Endothelial cell of umbilical vein (primary cell): ENCODE results near the gene KBTBD8. TPM values are rescaled to one million over a fixed set of nuclear protein-coding genes. Genes with fewer than 3 reads are reported as not detected.

Source experiments
- BruUV-seq: library from RNA; stranded (reverse); fragments of 400-500 nt; replicated peaks from 2 replicates; lab custom pipeline; 2021; lab: Mats Ljungman, UMichigan
- CTCF ChIA-PET: fragments of 300-600, 350-600 bp; sonication (Branson Sonifier 250); formaldehyde crosslinking; loops from one replicate; lab custom pipeline; 2021; ENCODE audit warnings: antibody characterized with exemption, inconsistent platforms; lab: Charles Lee
- POLR2A ChIA-PET: fragments of 300-600, 350-600 bp; sonication (Branson Sonifier 250); formaldehyde crosslinking; loops from one replicate; lab custom pipeline; 2021; ENCODE audit warnings: antibody characterized with exemption, inconsistent platforms; lab: Charles Lee
- DNase-seq: peaks from one replicate; pipeline ENCODE4 v3.0.0-alpha.2; 2011; ENCODE audit warnings: low read depth, low spot score
- FAIRE-seq: peaks from 2 replicates; lab custom pipeline; 2011; peaks lifted over from hg19 to GRCh38; lab: Jason Lieb, UNC
- H2AFZ ChIP-seq: 2 replicates; pipeline ENCODE4 v1.6.0; 2012; ENCODE audit warnings: low read depth, low read length, control low read depth, inconsistent platforms
- H3K27ac ChIP-seq: 2 replicates; pipeline ENCODE4 v1.5.1; 2011; ENCODE audit warnings: low read depth, mild to moderate bottlenecking, control low read depth, low read length, moderate library complexity; ENCODE audit not compliant: insufficient read depth
- H3K27me3 ChIP-seq, 2 experiments: 2 replicates each; pipeline versions ENCODE4 v1.6.0 to v1.6.1; 2011; ENCODE audit warnings: low read length in 2 of 2, mixed read lengths in 1 of 2; ENCODE audit not compliant: control insufficient read depth in 2 of 2, insufficient read depth in 2 of 2
- H3K36me3 ChIP-seq, 2 experiments: 2 replicates in 1 of 2; 3 replicates in 1 of 2; pipeline ENCODE4 v1.5.1; 2011; ENCODE audit warnings: low read length in 2 of 2, mild to moderate bottlenecking in 1 of 2, moderate library complexity in 1 of 2; ENCODE audit not compliant: control insufficient read depth in 2 of 2, insufficient read depth in 2 of 2; ENCODE audit errors: extremely low read depth in 1 of 2
- H3K4me1 ChIP-seq: 3 replicates; pipeline ENCODE4 v1.5.1; 2011; ENCODE audit warnings: mild to moderate bottlenecking, low read length; ENCODE audit not compliant: control insufficient read depth, insufficient read depth; ENCODE audit errors: extremely low read depth
- H3K4me2 ChIP-seq: 2 replicates; pipeline ENCODE4 v1.6.1; 2011; ENCODE audit warnings: low read length, control low read depth, mixed read lengths; ENCODE audit not compliant: insufficient read depth
- H3K4me3 ChIP-seq, 3 experiments: fragments of 200-600 bp in 1 of 3; sonication (generic), shearing (Covaris generic) in 1 of 3; replicated peaks in 1 of 3; 2 replicates each; pipeline ENCODE4 v1.5.1; 2011 to 2016; ENCODE audit warnings: control low read depth in 3 of 3, low read length in 3 of 3, mild to moderate bottlenecking in 2 of 3, inconsistent platforms in 1 of 3, low read depth in 1 of 3, moderate library complexity in 1 of 3; ENCODE audit not compliant: insufficient read depth in 1 of 3
- H3K79me2 ChIP-seq: 2 replicates; pipeline ENCODE4 v1.6.0; 2012; ENCODE audit warnings: low read length, inconsistent platforms; ENCODE audit not compliant: control insufficient read depth, insufficient read depth
- H3K9ac ChIP-seq: replicated peaks from 2 replicates; pipeline ENCODE3; 2011; ENCODE audit warnings: low read length, control low read depth; ENCODE audit not compliant: insufficient read depth; ENCODE audit errors: extremely low read depth
- H3K9me1 ChIP-seq: replicated peaks from 3 replicates; pipeline ENCODE4 v1.6.0; 2011; ENCODE audit warnings: mild to moderate bottlenecking, low read length; ENCODE audit not compliant: control insufficient read depth, insufficient read depth; ENCODE audit errors: extremely low read depth
- H3K9me3 ChIP-seq: replicated peaks from 2 replicates; pipeline ENCODE4 v1.5.1; 2012; ENCODE audit warnings: low read length, inconsistent platforms; ENCODE audit not compliant: control insufficient read depth, insufficient read depth
- H4K20me1 ChIP-seq: replicated peaks from 2 replicates; pipeline ENCODE3; 2011; ENCODE audit warnings: mild to moderate bottlenecking, low read length; ENCODE audit not compliant: control insufficient read depth, insufficient read depth; ENCODE audit errors: extremely low read depth
- EZH2 ChIP-seq: IDR thresholded peaks from 2 replicates; pipeline ENCODE4 v1.6.1; 2012; ENCODE audit warnings: borderline replicate concordance, low read depth, mild to moderate bottlenecking, moderate library complexity, low read length, inconsistent platforms; ENCODE audit not compliant: severe bottlenecking
- FOS ChIP-seq: IDR thresholded peaks from 2 replicates; pipeline ENCODE4 v1.6.1; 2011; ENCODE audit warnings: mild to moderate bottlenecking, low read length, moderate library complexity, borderline replicate concordance; ENCODE audit not compliant: insufficient read depth
- GATA2 ChIP-seq: IDR thresholded peaks from 2 replicates; pipeline ENCODE4 v1.7.0; 2011; ENCODE audit warnings: low read depth, mild to moderate bottlenecking, moderate library complexity, mixed read lengths, low read length; ENCODE audit not compliant: insufficient read length, insufficient read depth
- JUN ChIP-seq: IDR thresholded peaks from 2 replicates; pipeline ENCODE4 v1.6.1; 2011; ENCODE audit warnings: borderline replicate concordance, low read depth; ENCODE audit not compliant: insufficient read length, insufficient read depth
- MAX ChIP-seq: IDR thresholded peaks from 2 replicates; pipeline ENCODE4 v1.6.1; 2011; ENCODE audit not compliant: insufficient read depth, insufficient read length
- MYC ChIP-seq: IDR thresholded peaks from one replicate; pipeline ENCODE4 v1.6.1; 2011; ENCODE audit warnings: mild to moderate bottlenecking, low read depth, low read length
- POLR2A ChIP-seq: IDR thresholded peaks from 2 replicates; pipeline ENCODE4 v1.6.1; 2012; ENCODE audit warnings: low read depth, mild to moderate bottlenecking, control low read depth, low read length
- POLR2AphosphoS5 ChIP-seq: IDR thresholded peaks from 2 replicates; pipeline ENCODE4 v1.6.1; 2012; ENCODE audit warnings: low read depth, mild to moderate bottlenecking, control low read depth, low read length, moderate library complexity; ENCODE audit not compliant: insufficient read depth
- dilution Hi-C: fragments of 300-500 bp; cut with MboI; formaldehyde crosslinking; loops from one replicate; pipeline ENCODE4 v1.15.0; 2019; ENCODE audit warnings: low sequenced_read_pairs; ENCODE audit not compliant: extremely low pct_ligation_motif_present
- intact Hi-C: fragments of 100-400 bp; cut with micrococcal nuclease; formaldehyde crosslinking; loops from one replicate; pipeline ENCODE4 v1.10.0; 2022
- polyA plus RNA-seq, 4 experiments: library from polyadenylated mRNA; depleted of rRNA in 3 of 4; stranded (reverse) in 3 of 4; unstranded in 1 of 4; fragments of >200 nt; gene quantifications; 2 replicates each; pipeline versions ENCODE4 v1.2.1 to v1.2.3, GENCODE V29; 2011 to 2012; ENCODE audit warnings: missing spikeins in 1 of 4
- total RNA-seq: library from RNA; stranded (reverse); gene quantifications from 2 replicates; pipeline ENCODE4 v1.2.3, GENCODE V29; 2021

KBTBD8 gene
- total and polyA plus RNA-seq, 2 donors (not counting 3 experiments of a cell fraction or from before 2014, with no cell fraction given) = 0.26 to 1.1 TPM

- FAIRE-seq (no peak), DNase-seq (no peak)
- dilution Hi-C loops = no loop called here
- H3K9me3 ChIP-seq = no peaks in the 10 kb centered on the region
- no peak overlapping the region for H3K9ac ChIP-seq
- no peaks in the 10 kb centered on the region for H3K9me1 ChIP-seq
- ChIA-PET CTCF (interaction anchor here (1.4 kb wide), 1 partner anchor 9 kb away, joined by 8 read pairs; no protein-coding TSS in a partner anchor), POLR2A (no interaction called here)
- no peaks in the 10 kb centered on the region for H3K79me2 ChIP-seq
- H3K27me3 ChIP-seq = peaks cover 3 to 4% of the 10 kb centered on the region in 2 experiments
- intact Hi-C loops = no loop called here
- H4K20me1 ChIP-seq = no peaks in the 10 kb centered on the region
- H3K27ac ChIP-seq = no peak overlapping the region
- no peak for TF ChIP-seq GATA2
- no peak for TF ChIP-seq JUN
- TF ChIP-seq EZH2 = no peak
- TF ChIP-seq MAX = no peak
- no peak for TF ChIP-seq FOS
- TF ChIP-seq POLR2AphosphoS5 = no peak
- no peak for TF ChIP-seq MYC
- no peak for TF ChIP-seq POLR2A
- no peak overlapping the region for H2AFZ ChIP-seq
- no peaks in the 10 kb centered on the region for H3K36me3 ChIP-seq
- H3K4me3 ChIP-seq = no peak overlapping the region
- no peaks in the 10 kb centered on the region for H3K4me1 ChIP-seq
- H3K4me2 ChIP-seq = no peak overlapping the region
- BruUV-seq = no TSS peak
Observed at GRCh38 chr3:66980791-66981190, 17.3 kb upstream of the KBTBD8 start.

GRCh38 chr3:66983101-66983500, 15.0 kb upstream of the KBTBD8 start:
- Histone ChIP-seq H3K4me1 (no peaks in the 10 kb centered on the region), H3K79me2 (no peaks in the 10 kb centered on the region), H3K9me1 (no peaks in the 10 kb centered on the region), H3K27ac (no peak overlapping the region), H3K4me2 (no peak overlapping the region), H4K20me1 (no peaks in the 10 kb centered on the region), H3K36me3 (no peaks in the 10 kb centered on the region), H3K4me3 (no peak overlapping the region), H3K27me3 (peaks cover 2 to 3% of the 10 kb centered on the region in 2 experiments), H3K9me3 (no peaks in the 10 kb centered on the region), H3K9ac (no peak overlapping the region), H2AFZ (no peak overlapping the region)
- no peak for TF ChIP-seq POLR2AphosphoS5
- dilution Hi-C loops = no loop called here
- ChIA-PET POLR2A (no interaction called here), CTCF (interaction anchor here (0.9 to 1.7 kb wide), 3 partner anchors 12 to 1893 kb away, joined by 3 to 13 read pairs (median 5); no protein-coding TSS in a partner anchor)
- no peak for FAIRE-seq
- no peak for DNase-seq
- BruUV-seq = no TSS peak
- intact Hi-C loops = no loop called here
